ENCODE measurements around the gene ANKRD53. TPM values are rescaled to one million over a fixed set of nuclear protein-coding genes. Genes with fewer than 3 reads are reported as not detected.

Gene ANKRD53
- total and polyA plus RNA-seq, 2 donors (not counting 3 experiments of a cell fraction or from before 2014, with no cell fraction given), result 1.3 to 1.4 TPM

- Histone ChIP-seq H3K9ac (replicated peaks; ENCODE audit: extremely low read depth, insufficient read depth, low read length) (no peak overlapping the region), H2AFZ (ENCODE audit: low read depth, low read length) (no peak overlapping the region), H3K4me1 (ENCODE audit: control insufficient read depth, extremely low read depth, insufficient read depth, low read length) (no peaks in the 10 kb centered on the region), H3K9me3 (replicated peaks; ENCODE audit: control insufficient read depth, insufficient read depth, low read length) (no peaks in the 10 kb centered on the region), H4K20me1 (replicated peaks; ENCODE audit: control insufficient read depth, extremely low read depth, insufficient read depth, low read length) (no peaks in the 10 kb centered on the region), H3K27ac (ENCODE audit: insufficient read depth, low read depth, low read length) (no peak overlapping the region), H3K9me1 (replicated peaks; ENCODE audit: control insufficient read depth, extremely low read depth, insufficient read depth, low read length) (no peaks in the 10 kb centered on the region), H3K27me3 (ENCODE audit: control insufficient read depth in 2 of 2, insufficient read depth in 2 of 2, low read length in 2 of 2) (peaks cover 0 to 11% of the 10 kb centered on the region in 2 experiments), H3K36me3 (ENCODE audit: control insufficient read depth in 2 of 2, extremely low read depth in 1 of 2, insufficient read depth in 2 of 2, low read length in 2 of 2) (no peaks in the 10 kb centered on the region), H3K4me3 (replicated peaks in 1 of 3; ENCODE audit: insufficient read depth in 1 of 3, low read depth in 1 of 3, low read length in 3 of 3) (no peak overlapping the region), H3K79me2 (ENCODE audit: control insufficient read depth, insufficient read depth, low read length) (no peaks in the 10 kb centered on the region), H3K4me2 (ENCODE audit: insufficient read depth, low read length) (no peak overlapping the region)
- CTCF ChIA-PET, result interaction anchor here (1.4 to 4.8 kb wide), 3 partner anchors 8 to 17 kb away, joined by 3 to 29 read pairs (median 6); no protein-coding TSS in a partner anchor
- no TSS peak for BruUV-seq (replicated peaks)
- TF ChIP-seq GATA2 (IDR thresholded peaks at IDR 0.05; ENCODE audit: insufficient read depth, insufficient read length, low read depth, low read length), result no peak
- no peak for TF ChIP-seq CTCF (IDR thresholded peaks at IDR 0.05; ENCODE audit: extremely low read depth in 1 of 2, insufficient read depth in 1 of 2, low read depth in 1 of 2, low read length in 2 of 2)
- TF ChIP-seq JUN (IDR thresholded peaks at IDR 0.05; ENCODE audit: borderline replicate concordance, insufficient read depth, insufficient read length, low read depth), result no peak
- TF ChIP-seq MAX (IDR thresholded peaks at IDR 0.05; ENCODE audit: insufficient read depth, insufficient read length), result no peak
- no peak for TF ChIP-seq POLR2AphosphoS5 (IDR thresholded peaks at IDR 0.05; ENCODE audit: insufficient read depth, low read depth, low read length)
- no peak for TF ChIP-seq MYC (IDR thresholded peaks at IDR 0.05; ENCODE audit: low read depth, low read length)
- TF ChIP-seq FOS (IDR thresholded peaks at IDR 0.05; ENCODE audit: borderline replicate concordance, insufficient read depth, low read length), result no peak
- no peak for TF ChIP-seq EZH2 (IDR thresholded peaks at IDR 0.05; ENCODE audit: borderline replicate concordance, low read depth, low read length, severe bottlenecking)
- no peak for TF ChIP-seq POLR2A (IDR thresholded peaks at IDR 0.05; ENCODE audit: low read depth, low read length)
- POLR2A ChIA-PET, result no interaction called here
- no peak for DNase-seq (ENCODE audit: low read depth, low spot score)
- FAIRE-seq, result no peak
- intact Hi-C loops (cut with micrococcal nuclease), result no loop called here
- dilution Hi-C loops (cut with MboI; ENCODE audit: extremely low pct_ligation_motif_present, low sequenced_read_pairs), result no loop called here
Observed at GRCh38 chr2:70936979-70937811, 41.2 kb upstream of the ANKRD53 start.

Measured in endothelial cell of umbilical vein (primary cell).